GM23338 (cell line): ENCODE results near the gene UQCC3. TPM values are rescaled to one million over a fixed set of nuclear protein-coding genes. Genes with fewer than 3 reads are reported as not detected.

ENCODE experiments used
- ATAC-seq: fragments of 200-7000 bp; cut with Tn5 transposase; 3 replicates; pipeline ENCODE4 v1.9.1; 2020
- DNase-seq: peaks from one replicate; pipeline ENCODE4 v3.0.0-alpha.2; 2015; ENCODE audit warnings: low spot score
- H2AFZ ChIP-seq: fragments of 200-600 bp; sonication (generic); 2 replicates; pipeline ENCODE4 v1.8.0; 2016; ENCODE audit warnings: antibody characterized with exemption, mild to moderate bottlenecking, moderate library complexity
- H3F3A ChIP-seq: fragments of 200-600 bp; sonication (generic); replicated peaks from 2 replicates; pipeline ENCODE4 v1.8.0; 2017; ENCODE audit warnings: antibody characterized with exemption, mixed run types, low read depth
- H3K27ac ChIP-seq: fragments of 200-600 bp; sonication (generic); 2 replicates; pipeline ENCODE4 v1.6.1; 2016; ENCODE audit warnings: low read depth
- H3K27me3 ChIP-seq: fragments of 200-600 bp; sonication (generic); 2 replicates; pipeline ENCODE4 v1.8.0; 2016; ENCODE audit warnings: mild to moderate bottlenecking, mixed run types, moderate library complexity; ENCODE audit not compliant: insufficient read depth
- H3K36me3 ChIP-seq: fragments of 200-600 bp; sonication (generic); 2 replicates; pipeline ENCODE4 v1.8.0; 2016; ENCODE audit warnings: mild to moderate bottlenecking; ENCODE audit not compliant: insufficient read depth
- H3K4me1 ChIP-seq: fragments of 200-600 bp; sonication (generic); 2 replicates; pipeline ENCODE4 v1.8.0; 2016; ENCODE audit warnings: mild to moderate bottlenecking, moderate library complexity; ENCODE audit not compliant: insufficient read depth
- H3K4me2 ChIP-seq: fragments of 200-600 bp; sonication (generic); 2 replicates; pipeline ENCODE4 v1.7.1; 2017; ENCODE audit warnings: mixed run types
- H3K4me3 ChIP-seq: fragments of 200-600 bp; sonication (generic); 2 replicates; pipeline ENCODE4 v1.6.1; 2016; ENCODE audit warnings: mixed run types
- H3K79me2 ChIP-seq: fragments of 200-600 bp; sonication (generic); replicated peaks from 2 replicates; pipeline ENCODE4 v1.8.0; 2017; ENCODE audit warnings: mild to moderate bottlenecking; ENCODE audit not compliant: insufficient read depth
- H3K9me2 ChIP-seq: fragments of 200-600 bp; sonication (generic); 2 replicates; pipeline ENCODE4 v1.8.0; 2017; ENCODE audit not compliant: insufficient read depth
- H4K20me1 ChIP-seq: fragments of 200-600 bp; sonication (generic); replicated peaks from 2 replicates; pipeline ENCODE4 v1.8.0; 2017; ENCODE audit warnings: mild to moderate bottlenecking; ENCODE audit not compliant: insufficient read depth
- H3K27ac Mint-ChIP-seq: 2 replicates; pipeline ENCODE4 v1.8.0; 2020; ENCODE audit warnings: inconsistent platforms, mild to moderate bottlenecking, moderate library complexity, mixed read lengths
- H3K27me3 Mint-ChIP-seq: 3 replicates; pipeline ENCODE4 v1.8.0; 2022; ENCODE audit warnings: low read depth, mild to moderate bottlenecking, moderate library complexity, mixed read lengths, inconsistent platforms; ENCODE audit not compliant: insufficient read depth, poor library complexity
- H3K36me3 Mint-ChIP-seq: 3 replicates; pipeline ENCODE4 v1.8.0; 2021; ENCODE audit warnings: low read depth, mild to moderate bottlenecking, inconsistent platforms, moderate library complexity, mixed read lengths
- H3K4me1 Mint-ChIP-seq: 3 replicates; pipeline ENCODE4 v1.8.0; 2020; ENCODE audit warnings: mild to moderate bottlenecking, inconsistent platforms, mixed read lengths
- H3K4me3 Mint-ChIP-seq: 3 replicates; pipeline ENCODE4 v1.8.0; 2021; ENCODE audit warnings: moderate library complexity, mild to moderate bottlenecking, inconsistent platforms, mixed read lengths
- H3K9me3 Mint-ChIP-seq: 3 replicates; pipeline ENCODE4 v1.8.0; 2020; ENCODE audit warnings: moderate library complexity, mild to moderate bottlenecking, inconsistent platforms, mixed read lengths
- EZH2phosphoT487 ChIP-seq: fragments of 200-600 bp; sonication (generic); IDR thresholded peaks from one replicate; pipeline ENCODE4 v1.8.1; 2018; ENCODE audit warnings: antibody characterized with exemption; ENCODE audit not compliant: unreplicated experiment
- POLR2AphosphoS5 ChIP-seq: IDR thresholded peaks from 2 replicates; pipeline ENCODE4 v1.6.1; 2016; ENCODE audit warnings: antibody characterized with exemption, low read depth
- polyA plus RNA-seq: library from polyadenylated mRNA; unstranded; fragments of >200 nt; fragmentation: Nextera tagmentation; extraction: Ambion mirVana; gene quantifications from 2 replicates; pipeline ENCODE4 v1.2.1, GENCODE V29; 2016
- total RNA-seq: library from RNA; depleted of rRNA; stranded (reverse); fragments of >200 nt; shearing (Covaris generic); gene quantifications from 2 replicates; pipeline ENCODE4 v1.2.3, GENCODE V29; 2014
- TF ChIP-seq, protein P1 (sequence below): fragments of 250-450 bp; sonication (Bioruptor Pico); IDR thresholded peaks from 2 replicates; pipeline ENCODE4 v1.5.0; 2020; ENCODE audit warnings: mild to moderate bottlenecking, moderate library complexity
- TF ChIP-seq, protein P2 (sequence below), 2 experiments: fragments of 200-600 bp in 1 of 2; sonication (generic) in 1 of 2; conservative IDR thresholded peaks; 2 replicates each; pipeline versions ENCODE4 v1.5.1 to v1.6.1; 2016 to 2017; ENCODE audit warnings: antibody characterized with exemption in 2 of 2, low read depth in 2 of 2, mild to moderate bottlenecking in 2 of 2, moderate library complexity in 1 of 2

Gene UQCC3
- total and polyA plus RNA-seq, 2 experiments from 2014 or later: 13.0 to 54.7 TPM

DNA sequence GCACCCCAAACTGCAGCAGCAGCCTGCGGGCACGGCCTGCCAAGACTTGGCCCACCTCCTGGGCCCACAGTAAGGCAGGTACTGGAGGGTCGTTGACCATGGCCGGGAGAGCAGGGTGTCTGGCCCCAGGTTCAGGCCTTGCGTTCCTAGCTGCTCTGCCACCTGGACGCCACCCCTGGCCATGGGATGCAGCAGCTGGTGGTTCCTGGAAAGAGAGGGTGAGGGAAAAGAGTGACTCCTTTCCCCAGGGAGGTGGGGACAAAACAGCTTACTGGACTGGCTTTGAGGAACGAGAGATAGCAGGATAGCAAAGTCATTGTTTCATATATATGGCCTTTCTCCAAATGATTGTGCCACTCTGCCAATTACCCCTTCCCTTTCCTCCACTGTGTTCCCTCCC is 33.9 kb downstream of the UQCC3 start (continued):
- TF ChIP-seq, protein P1, sequence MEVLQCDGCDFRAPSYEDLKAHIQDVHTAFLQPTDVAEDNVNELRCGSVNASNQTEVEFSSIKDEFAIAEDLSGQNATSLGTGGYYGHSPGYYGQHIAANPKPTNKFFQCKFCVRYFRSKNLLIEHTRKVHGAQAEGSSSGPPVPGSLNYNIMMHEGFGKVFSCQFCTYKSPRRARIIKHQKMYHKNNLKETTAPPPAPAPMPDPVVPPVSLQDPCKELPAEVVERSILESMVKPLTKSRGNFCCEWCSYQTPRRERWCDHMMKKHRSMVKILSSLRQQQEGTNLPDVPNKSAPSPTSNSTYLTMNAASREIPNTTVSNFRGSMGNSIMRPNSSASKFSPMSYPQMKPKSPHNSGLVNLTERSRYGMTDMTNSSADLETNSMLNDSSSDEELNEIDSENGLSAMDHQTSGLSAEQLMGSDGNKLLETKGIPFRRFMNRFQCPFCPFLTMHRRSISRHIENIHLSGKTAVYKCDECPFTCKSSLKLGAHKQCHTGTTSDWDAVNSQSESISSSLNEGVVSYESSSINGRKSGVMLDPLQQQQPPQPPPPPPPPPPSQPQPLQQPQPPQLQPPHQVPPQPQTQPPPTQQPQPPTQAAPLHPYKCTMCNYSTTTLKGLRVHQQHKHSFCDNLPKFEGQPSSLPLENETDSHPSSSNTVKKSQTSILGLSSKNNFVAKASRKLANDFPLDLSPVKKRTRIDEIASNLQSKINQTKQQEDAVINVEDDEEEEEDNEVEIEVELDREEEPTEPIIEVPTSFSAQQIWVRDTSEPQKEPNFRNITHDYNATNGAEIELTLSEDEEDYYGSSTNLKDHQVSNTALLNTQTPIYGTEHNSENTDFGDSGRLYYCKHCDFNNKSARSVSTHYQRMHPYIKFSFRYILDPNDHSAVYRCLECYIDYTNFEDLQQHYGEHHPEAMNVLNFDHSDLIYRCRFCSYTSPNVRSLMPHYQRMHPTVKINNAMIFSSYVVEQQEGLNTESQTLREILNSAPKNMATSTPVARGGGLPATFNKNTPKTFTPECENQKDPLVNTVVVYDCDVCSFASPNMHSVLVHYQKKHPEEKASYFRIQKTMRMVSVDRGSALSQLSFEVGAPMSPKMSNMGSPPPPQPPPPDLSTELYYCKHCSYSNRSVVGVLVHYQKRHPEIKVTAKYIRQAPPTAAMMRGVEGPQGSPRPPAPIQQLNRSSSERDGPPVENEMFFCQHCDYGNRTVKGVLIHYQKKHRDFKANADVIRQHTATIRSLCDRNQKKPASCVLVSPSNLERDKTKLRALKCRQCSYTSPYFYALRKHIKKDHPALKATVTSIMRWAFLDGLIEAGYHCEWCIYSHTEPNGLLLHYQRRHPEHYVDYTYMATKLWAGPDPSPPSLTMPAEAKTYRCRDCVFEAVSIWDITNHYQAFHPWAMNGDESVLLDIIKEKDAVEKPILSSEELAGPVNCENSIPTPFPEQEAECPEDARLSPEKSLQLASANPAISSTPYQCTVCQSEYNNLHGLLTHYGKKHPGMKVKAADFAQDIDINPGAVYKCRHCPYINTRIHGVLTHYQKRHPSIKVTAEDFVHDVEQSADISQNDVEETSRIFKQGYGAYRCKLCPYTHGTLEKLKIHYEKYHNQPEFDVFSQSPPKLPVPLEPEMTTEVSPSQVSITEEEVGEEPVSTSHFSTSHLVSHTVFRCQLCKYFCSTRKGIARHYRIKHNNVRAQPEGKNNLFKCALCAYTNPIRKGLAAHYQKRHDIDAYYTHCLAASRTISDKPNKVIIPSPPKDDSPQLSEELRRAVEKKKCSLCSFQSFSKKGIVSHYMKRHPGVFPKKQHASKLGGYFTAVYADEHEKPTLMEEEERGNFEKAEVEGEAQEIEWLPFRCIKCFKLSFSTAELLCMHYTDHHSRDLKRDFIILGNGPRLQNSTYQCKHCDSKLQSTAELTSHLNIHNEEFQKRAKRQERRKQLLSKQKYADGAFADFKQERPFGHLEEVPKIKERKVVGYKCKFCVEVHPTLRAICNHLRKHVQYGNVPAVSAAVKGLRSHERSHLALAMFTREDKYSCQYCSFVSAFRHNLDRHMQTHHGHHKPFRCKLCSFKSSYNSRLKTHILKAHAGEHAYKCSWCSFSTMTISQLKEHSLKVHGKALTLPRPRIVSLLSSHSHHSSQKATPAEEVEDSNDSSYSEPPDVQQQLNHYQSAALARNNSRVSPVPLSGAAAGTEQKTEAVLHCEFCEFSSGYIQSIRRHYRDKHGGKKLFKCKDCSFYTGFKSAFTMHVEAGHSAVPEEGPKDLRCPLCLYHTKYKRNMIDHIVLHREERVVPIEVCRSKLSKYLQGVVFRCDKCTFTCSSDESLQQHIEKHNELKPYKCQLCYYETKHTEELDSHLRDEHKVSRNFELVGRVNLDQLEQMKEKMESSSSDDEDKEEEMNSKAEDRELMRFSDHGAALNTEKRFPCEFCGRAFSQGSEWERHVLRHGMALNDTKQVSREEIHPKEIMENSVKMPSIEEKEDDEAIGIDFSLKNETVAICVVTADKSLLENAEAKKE: no peak
- TF ChIP-seq, protein P2, sequence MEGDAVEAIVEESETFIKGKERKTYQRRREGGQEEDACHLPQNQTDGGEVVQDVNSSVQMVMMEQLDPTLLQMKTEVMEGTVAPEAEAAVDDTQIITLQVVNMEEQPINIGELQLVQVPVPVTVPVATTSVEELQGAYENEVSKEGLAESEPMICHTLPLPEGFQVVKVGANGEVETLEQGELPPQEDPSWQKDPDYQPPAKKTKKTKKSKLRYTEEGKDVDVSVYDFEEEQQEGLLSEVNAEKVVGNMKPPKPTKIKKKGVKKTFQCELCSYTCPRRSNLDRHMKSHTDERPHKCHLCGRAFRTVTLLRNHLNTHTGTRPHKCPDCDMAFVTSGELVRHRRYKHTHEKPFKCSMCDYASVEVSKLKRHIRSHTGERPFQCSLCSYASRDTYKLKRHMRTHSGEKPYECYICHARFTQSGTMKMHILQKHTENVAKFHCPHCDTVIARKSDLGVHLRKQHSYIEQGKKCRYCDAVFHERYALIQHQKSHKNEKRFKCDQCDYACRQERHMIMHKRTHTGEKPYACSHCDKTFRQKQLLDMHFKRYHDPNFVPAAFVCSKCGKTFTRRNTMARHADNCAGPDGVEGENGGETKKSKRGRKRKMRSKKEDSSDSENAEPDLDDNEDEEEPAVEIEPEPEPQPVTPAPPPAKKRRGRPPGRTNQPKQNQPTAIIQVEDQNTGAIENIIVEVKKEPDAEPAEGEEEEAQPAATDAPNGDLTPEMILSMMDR (conservative IDR thresholded peaks at IDR 0.05; ENCODE audit: low read depth in 2 of 2): no peak

DNA sequence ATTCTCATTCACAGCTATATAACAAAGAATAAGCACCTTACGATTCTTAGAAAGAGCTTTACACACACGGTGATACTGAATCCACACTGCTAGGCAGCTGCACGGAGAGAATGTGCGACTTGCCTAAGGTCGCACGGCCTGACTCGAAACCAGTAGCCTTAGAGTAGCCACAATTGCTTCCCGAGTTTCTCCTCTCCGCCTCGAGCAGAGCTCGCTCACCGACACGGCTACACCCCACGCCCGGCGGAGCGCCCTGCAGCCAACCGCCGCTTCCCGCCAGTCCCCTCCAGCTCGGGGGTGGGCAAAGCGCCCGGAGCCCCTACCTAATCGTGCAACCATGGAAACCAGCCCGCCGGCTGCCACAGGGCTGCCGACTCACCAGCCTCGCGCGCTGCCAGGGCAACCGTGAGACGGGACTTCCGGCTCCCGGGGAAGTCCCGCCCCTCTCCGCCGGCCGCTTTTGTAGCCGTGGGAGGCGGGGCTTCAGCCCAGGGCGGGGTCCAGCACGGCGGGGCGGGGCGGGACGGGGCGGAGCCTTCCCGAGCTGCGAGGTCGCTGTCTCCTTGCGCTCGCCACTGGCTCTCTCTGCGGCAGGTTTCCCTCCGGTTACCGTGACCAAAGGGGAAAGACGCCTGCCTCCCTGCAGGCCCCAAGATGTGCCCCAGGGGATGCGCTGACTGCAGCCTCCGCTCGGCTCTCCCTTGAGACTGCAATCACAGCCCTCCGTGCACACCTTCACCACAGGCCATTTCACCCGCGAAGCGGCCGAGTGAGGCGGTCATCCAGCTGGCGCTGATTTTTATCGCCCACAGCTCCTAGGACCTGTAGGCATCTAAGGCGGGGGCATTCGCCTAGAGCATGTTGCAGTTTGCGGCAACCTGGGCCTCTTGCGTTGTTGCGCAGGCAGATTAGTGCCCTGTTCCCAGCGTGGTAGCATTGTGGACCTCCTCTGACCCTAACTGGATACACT is 34.7 kb downstream of the UQCC3 start:
- peak overlapping the region; percentile 65 for H3K4me3 ChIP-seq
- ATAC-seq: peak; percentile 49
- Mint-ChIP-seq H3K4me3 (peak overlapping the region; percentile 92), H3K4me1 (peaks cover 36% of the 10 kb centered on the region), H3K27me3 (peaks cover 27% of the 10 kb centered on the region), H3K9me3 (no peaks in the 10 kb centered on the region), H3K36me3 (peaks cover 38% of the 10 kb centered on the region), H3K27ac (peak overlapping the region; percentile 98)
- H3F3A ChIP-seq: peaks cover 46% of the 10 kb centered on the region
- H2AFZ ChIP-seq: peak overlapping the region; percentile 87; the same call in 1 of the 2 replicates
- H3K4me1 ChIP-seq: peaks cover 28% of the 10 kb centered on the region
- peak overlapping the region; percentile 74 for H3K27ac ChIP-seq
- DNase-seq: peak; percentile 97
- peaks cover 12% of the 10 kb centered on the region for H3K36me3 ChIP-seq
- no peaks in the 10 kb centered on the region for H3K27me3 ChIP-seq
- no peaks in the 10 kb centered on the region for H3K9me2 ChIP-seq
- H3K4me2 ChIP-seq: peak overlapping the region; percentile 100
- TF ChIP-seq POLR2AphosphoS5: peak; percentile 79
- no peak for TF ChIP-seq EZH2phosphoT487
- no peaks in the 10 kb centered on the region for H4K20me1 ChIP-seq
- H3K79me2 ChIP-seq: peaks cover 9% of the 10 kb centered on the region
